ENCODE measurements around the gene RAB3IL1.
A peak's percentile ranks its signal among the peaks of the same experiment; 100 is the strongest.

RAB3IL1 gene

DNA sequence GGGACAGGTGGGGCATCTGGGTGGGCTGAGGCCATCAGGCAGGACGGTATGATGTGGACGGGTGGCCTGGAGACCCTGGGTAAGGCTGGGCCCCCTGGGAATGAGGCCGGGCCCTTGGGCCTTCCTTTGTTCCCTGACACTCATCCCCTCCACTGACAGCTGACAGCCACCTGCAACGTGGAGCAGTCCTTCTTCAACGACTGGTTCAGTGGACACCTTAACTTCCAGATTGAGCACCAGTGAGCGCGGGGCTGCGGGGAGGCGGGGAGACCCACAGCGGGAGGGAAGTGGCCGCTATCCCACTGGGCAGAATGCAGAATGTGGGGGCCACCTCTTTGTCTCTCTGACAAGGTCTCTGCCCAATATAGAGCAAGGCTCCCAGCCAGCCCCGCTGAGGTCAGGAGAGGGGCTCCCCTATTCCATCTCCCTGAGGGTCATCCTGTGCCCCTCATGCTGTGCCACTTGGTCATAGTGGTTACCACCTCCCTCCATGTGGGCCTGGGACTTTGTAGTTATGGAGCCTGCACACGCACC is 53.8 kb downstream of the RAB3IL1 start:
- no peak for DNase-seq

DNA sequence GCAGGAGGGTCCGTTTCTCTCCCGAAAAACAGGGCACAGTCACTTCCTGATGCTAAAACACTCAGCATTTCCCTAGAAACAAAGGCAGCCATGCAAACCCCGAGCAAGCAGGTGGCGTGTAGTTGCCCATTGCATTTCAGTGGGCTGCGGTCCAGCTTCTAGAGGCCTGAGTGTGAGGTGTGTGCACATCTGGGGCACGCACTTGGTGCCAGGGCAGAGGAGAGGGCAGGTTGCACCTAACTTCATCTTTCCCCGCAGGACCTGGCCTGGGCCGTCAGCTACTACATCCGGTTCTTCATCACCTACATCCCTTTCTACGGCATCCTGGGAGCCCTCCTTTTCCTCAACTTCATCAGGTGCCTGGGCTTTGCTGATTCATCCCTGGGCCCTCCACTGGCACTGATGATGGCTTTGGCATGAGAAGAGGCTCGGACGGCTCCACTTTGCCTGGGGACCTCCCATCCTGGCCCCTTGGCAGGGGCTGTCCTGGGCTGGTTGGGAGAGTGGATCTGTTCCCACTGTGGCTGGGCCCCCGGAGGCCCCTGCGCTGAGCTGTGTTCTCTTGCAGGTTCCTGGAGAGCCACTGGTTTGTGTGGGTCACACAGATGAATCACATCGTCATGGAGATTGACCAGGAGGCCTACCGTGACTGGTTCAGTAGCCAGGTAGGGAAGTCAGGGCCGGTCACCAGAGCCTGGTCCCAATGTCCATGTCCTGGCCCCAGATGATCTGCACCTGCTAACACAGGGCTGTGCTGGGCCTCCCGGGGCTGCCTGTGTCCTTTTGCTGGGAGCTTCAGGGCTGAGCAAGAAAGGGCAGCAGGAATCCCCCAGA is 54.4 kb downstream of the RAB3IL1 start:
- DNase-seq: no peak

DNA sequence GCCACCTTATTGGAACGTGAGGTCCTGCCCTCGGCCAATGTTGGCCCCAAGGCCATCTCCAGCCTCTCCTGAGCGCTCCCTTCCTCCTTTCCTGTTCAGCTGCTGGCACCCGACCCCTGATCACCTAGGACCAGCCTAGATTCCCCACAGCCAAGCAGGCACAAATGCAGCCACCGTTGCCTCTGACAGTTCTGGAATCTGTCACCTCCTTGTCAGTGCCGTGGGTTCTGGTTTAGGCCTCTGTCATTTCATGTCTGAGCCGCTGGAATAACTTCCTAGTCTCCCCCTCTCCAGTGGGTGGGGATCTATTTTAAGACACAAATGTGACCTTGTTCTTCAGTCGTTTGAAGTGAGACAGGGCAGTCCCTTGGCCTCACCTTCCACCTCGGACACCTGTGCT is 55.7 kb downstream of the RAB3IL1 start:
- no peak for DNase-seq

DNA sequence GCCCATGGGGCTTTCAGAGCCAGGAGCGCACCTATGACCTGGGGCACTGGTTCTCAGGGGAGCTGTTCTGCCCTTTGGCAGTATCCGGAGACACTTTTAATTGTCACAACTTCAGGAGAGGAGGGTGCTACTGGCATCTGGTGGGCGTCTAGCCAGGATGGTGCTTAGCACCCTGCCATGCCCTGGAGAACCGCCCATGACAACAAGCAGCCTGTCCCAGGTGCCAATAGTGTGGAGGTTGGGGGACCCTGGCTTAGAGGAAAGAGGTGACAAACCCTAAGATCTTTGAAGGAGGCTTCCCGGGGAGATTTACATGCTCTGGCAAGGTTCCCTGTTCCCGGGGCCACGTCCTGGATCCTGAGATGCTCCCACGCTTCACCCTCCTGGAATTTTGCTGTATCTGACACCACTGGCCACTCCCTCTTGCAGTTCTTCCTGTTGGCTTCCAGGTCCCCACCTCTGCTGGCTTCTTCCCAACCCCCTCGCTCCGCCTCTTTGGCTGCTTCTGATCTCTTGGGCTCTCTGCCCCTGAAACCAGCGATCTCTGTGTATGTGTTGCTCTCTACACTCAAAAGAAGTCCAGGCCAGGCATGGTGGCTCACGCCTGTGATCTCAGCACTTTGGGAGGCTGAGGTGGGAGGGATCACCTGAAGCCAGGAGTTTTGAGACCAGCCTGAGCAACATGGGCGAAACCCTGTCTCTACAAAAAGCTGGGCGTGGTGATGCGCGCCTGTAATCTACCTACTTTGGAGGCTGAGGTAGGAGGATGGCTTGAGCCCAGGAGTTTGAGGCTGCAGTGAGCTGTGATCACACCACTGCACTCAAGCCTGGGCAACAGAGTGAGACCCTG is 57.1 kb downstream of the RAB3IL1 start:
- peak; percentile 30 for DNase-seq

DNA sequence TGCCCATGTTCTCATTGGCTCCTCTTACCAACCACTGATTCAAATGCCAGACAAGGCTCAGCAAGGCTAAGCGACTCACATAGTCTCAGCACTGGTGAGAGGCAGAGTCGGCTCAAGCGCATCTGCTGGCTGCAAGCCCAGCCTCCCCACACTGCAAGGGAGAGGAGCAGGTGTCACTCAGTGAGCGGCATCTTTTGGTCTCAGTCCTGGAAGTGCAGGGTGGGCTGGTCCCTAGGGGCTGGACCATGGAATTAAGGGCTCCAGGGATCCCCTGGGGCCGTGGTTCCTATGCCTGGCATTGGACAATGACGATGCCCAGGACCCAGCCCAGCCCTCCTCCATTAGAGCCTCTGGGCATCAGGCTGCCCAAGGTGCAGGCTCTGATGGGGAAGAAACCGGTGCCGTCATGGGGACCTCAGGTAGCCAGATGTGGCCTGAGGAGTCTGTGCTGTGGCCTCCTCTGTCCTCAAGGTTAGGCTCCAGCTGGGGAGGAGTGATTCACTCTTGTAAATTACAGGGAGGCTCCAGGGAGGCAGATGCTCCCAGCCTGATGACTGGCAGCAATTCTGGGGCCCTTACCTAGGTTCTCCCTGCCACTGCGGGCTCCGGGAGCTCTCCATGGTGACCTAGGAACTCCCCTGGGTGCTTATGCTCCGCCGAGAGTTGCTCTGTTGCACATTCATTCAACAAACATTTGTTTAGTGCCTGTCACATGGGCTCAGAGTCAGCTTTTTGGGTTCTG is 61.3 kb downstream of the RAB3IL1 start:
- DNase-seq: no peak

DNA sequence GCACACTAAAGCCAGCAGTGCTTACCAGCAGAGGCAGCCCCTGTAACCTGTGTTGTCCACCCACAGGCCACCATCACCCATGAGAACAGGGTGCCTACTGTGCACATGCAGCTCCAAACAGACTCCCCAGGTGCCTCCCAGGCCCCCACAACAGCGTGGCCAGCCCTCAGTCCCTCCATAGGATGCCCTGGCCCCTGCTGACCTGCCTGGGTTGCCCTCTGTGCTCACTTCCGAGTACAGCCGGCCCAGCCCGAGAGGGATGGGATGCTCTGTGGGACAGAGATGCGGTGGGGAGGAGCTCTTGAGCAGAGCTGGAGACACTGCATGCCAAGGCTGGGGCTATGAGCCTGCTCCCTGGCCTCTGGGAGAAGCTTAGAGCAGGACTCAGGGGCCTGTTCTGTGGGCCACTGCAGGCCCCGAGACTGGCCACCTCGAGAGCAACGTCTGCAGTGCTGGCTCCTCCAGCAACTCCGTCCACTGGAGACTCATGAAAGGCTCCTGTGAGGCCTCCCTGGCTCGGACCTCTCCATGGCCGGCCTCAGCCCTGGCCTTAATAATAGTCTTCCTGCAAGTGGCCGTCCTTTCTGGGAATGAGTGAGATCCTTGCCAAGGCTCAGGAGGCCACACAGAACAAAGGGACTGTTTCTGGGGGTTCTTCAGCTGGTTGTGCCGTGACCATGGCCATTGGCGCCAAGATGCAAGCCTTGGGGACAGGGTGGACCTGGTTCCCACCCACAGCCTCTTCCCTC is 62.2 kb downstream of the RAB3IL1 start:
- no peak for DNase-seq

DNA sequence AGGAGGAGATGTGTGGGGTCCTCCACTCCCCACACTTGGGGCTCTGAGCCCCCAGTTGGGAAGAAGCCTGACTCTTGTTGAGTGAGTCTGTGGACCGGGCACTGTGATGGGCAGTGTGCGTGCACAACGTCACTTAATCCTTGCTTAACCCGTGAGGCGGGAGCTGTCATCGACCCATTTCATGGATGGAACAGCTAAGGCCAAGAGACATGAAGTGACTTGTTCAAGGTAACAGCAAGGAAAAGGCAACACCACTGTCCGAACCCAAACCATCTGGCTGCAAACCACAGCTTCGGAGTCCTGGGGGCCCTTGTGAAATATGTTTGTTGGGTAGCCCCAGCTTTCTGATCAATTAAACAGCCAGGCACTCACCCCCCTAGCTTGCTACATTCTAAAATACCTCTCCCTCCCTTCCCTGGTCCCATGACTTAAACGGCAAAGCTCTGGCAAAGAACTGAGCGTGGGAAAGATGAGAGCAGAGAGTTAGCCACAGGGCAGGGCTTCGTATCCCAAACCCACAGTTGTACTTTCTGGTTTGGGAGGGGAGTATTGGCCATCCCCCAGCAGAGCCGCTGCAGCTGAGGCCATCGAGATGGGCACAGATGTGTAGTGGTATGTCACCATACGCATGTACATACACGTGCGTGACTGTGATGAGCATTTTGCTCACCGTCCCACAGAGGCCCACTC is 63.0 kb downstream of the RAB3IL1 start:
- no peak for DNase-seq

DNA sequence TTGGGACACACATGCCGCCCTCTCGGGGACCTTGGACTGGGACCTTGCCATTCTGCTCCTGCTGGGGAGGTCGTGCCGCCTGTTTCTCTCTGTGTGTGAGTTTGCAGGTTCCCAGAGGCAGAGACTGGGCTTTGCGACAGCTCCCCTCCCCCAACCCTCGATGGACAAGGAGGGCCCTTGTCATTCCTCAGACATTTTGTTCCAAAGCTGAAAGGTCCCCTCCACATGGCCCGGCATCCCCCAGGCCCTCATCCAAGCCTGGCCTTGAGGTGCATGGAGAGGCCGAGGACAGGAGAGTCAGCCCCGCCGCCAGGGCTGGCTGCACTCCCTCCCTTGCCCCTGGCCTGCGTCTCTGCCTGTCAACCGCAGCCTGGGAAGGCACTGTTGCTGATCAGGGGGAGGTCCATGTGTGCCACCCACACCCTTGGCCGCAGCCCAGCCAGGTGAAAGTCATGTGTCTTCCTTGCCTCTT is 63.6 kb downstream of the RAB3IL1 start:
- DNase-seq: no peak

DNA sequence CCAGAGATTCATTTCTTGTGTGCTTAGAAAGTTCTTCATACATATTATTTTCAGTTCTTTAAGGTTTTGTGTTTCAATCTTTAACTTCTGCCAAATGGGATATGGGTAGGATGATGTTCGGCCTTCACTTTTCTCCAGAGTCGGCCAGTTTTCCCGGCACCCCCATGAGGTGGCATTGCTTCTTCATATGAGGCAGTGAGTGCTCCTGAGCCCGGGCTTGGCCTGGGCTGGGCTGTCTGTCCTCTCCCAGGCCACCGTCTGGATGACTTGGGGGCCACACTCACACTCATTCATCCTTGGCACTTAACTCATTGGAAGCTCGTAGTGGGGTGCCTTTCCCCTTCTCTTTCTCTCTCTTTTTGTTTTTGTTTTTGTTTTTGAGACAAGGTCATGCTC is 65.5 kb downstream of the RAB3IL1 start:
- DNase-seq: no peak

DNA sequence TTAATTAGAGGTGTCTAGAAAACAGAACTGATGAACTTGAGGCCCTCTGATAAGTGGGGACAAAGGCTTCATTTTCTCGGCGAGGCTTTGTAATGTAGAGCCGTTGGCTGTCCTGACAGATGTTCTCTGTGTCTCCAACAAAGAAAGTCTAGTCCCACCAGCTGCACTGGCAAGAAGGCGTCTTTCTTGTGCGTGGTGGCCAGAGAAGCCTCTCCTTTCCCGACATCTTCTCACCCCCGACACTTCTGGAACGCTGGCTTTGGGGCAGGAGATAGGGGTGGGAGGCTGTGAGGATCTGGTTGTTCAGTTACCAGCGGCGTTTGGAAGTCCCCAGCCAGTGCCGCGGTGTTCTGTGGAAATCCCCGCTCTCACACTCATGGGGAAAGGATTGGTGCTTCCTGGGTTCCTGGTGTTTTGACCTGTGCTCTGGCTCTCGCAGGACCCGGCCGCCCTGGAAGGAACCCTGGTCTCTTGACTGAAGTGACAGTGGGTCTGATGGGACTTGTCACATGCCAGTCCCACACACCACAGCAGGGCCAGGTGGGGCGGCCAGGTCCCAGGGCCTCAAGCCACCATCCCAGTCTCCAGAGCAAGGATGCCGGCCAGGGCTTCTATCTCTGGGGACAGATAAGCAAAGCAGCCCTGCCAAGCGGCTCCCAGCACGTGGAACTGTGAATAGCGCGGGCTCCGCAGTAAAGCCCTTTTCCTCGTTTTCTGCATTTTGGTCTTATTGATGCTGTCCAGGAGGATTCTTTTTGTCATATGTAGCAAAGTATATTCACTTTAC is 66.1 kb downstream of the RAB3IL1 start:
- no peak for DNase-seq

DNA sequence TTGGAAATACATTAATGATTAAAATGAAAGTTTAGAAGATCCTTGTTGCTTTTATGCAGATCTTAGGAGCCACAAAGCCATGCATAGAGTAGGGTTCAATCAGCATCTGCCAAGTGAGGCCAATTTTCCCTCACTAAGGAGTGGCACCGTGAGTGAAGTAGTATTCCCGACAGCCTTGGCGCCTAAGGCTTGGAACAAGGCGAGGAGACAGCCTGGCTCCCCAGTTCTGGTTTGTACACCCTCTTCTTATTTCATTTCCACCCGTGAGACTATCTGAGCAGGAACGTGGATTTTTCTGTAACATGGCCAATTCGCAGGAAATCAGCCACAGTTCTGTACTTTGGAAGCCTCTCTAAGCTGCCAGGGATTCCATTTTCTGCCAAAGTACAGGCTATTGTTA is 66.7 kb downstream of the RAB3IL1 start:
- DNase-seq: no peak

DNA sequence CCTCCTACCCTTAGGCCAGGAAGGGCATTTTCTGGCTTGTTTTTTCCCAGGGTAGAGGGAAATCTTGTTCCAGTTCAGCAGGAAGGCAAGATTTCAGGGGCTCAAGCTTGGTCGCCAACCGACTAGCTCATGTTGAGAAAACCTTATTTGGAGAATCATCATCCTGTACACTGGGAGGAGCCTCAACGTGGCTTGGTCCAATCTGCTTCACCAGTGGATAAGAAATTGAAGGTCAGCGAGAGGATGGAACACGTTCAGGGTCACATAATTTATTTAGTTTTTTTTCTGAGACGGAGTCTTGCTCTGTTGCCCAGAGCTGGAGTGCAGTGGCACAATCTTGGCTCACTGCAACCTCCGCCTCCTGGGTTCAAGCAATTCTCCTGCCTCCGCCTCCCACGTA is 68.7 kb downstream of the RAB3IL1 start:
- no peak for DNase-seq

DNA sequence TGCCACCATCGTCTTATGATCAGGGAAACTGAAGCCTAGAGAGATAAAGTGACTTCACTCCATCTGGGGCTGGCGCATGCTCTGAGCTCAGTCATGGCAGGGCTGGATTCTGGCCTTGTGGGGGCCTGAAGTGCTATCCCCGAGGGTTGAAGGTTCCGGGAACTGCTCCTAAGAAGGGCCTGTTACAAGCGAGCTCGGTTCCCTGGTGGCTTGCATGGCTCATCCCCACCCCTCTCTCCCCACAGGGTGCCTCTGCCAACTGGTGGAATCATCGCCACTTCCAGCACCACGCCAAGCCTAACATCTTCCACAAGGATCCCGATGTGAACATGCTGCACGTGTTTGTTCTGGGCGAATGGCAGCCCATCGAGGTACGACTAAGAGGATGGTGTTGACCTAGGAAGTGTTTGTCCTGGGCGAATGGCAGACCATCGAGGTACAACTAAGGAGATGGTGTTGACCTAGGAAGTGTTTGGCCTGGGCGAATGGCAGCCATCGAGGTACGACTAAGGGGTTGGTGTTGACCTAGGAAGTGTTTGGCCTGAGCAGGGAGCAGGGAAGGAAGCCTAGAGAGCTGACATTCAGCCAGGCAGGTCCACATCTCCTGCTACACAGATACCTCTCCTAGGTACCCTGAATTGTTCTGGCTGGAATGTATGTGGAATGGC is 69.3 kb downstream of the RAB3IL1 start:
- DNase-seq: no peak
